HL-60 (cell line): ENCODE results near the gene SART3.

Experiments
- DNase-seq, 2 experiments: peaks; one replicate each; pipeline ENCODE4 v3.0.0-alpha.2; 2010 to 2020; ENCODE audit warnings: low read depth in 1 of 2, low spot score in 1 of 2
- H3K27ac ChIP-seq: fragments of 250-450 bp; sonication (Bioruptor Pico); replicated peaks from 2 replicates; pipeline ENCODE4 v1.5.1; 2020; ENCODE audit warnings: mild to moderate bottlenecking, moderate library complexity
- H3K27me3 ChIP-seq: fragments of 250-450 bp; sonication (Bioruptor Pico); 2 replicates; pipeline ENCODE4 v1.5.1; 2021; ENCODE audit warnings: mild to moderate bottlenecking, moderate library complexity; ENCODE audit not compliant: insufficient read depth, poor library complexity, severe bottlenecking
- H3K4me3 ChIP-seq: replicated peaks from 2 replicates; pipeline ENCODE4 v1.5.1; 2011; ENCODE audit warnings: mild to moderate bottlenecking, control low read depth, low read length; ENCODE audit not compliant: insufficient read depth
- CTCF ChIP-seq: IDR thresholded peaks from one replicate; pipeline ENCODE4 v1.5.1; 2011; ENCODE audit warnings: low read length, control low read depth, inconsistent platforms; ENCODE audit not compliant: insufficient read depth
- GABPA ChIP-seq: IDR thresholded peaks from 2 replicates; pipeline ENCODE4 v1.6.1; 2012; ENCODE audit warnings: low read depth
- POLR2AphosphoS5 ChIP-seq: IDR thresholded peaks from 2 replicates; pipeline ENCODE4 v1.6.1; 2012; ENCODE audit warnings: low read depth
- REST ChIP-seq: IDR thresholded peaks from 2 replicates; pipeline ENCODE4 v1.6.1; 2012; ENCODE audit warnings: low read depth; ENCODE audit not compliant: insufficient replicate concordance
- SPI1 ChIP-seq: IDR thresholded peaks from 2 replicates; pipeline ENCODE4 v1.6.1; 2012; ENCODE audit warnings: low read depth, mild to moderate bottlenecking, borderline replicate concordance

SART3 gene

DNA sequence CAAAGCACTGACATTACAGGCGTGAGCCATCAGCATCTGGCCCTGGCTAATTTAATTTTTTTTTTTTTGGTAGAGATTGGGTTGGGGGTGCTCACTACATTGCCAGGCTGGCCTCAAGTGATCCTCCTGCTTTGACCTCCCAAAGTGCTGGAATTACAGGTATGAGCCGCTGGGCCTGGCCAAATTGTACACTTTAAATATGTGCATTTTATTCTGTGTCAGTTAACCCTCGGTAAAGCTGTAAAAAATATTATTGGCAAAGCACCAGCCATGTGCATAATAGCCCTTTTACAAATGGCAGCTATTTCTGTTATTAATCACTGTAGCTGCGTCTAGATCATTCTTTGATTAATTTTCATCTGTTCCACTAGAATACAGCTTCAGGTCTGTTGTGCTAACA is 24.9 kb upstream of the SART3 start:
- TF ChIP-seq REST = no peak
- no peak for TF ChIP-seq CTCF
- no peak for TF ChIP-seq GABPA
- no peak for TF ChIP-seq POLR2AphosphoS5
- TF ChIP-seq SPI1 = no peak
- no peak overlapping the region for H3K4me3 ChIP-seq
- DNase-seq = no peak
- H3K27me3 ChIP-seq = no peaks in the 10 kb centered on the region
- H3K27ac ChIP-seq = no peak overlapping the region

GRCh38 chr12:108584456-108585065 is 23.6 kb upstream of the SART3 start:
- Histone ChIP-seq H3K27ac (no peak overlapping the region), H3K4me3 (no peak overlapping the region)

GRCh38 chr12:108583991-108584390 is 23.0 kb upstream of the SART3 start:
- H3K27me3 ChIP-seq = no peaks in the 10 kb centered on the region
- DNase-seq = no peak
- no peak for TF ChIP-seq REST
- no peak for TF ChIP-seq GABPA
- no peak overlapping the region for H3K4me3 ChIP-seq
- H3K27ac ChIP-seq = no peak overlapping the region

More at GRCh38 chr12:108584456-108585065, 23.6 kb upstream of the SART3 start:
- no peak for TF ChIP-seq GABPA
- no peaks in the 10 kb centered on the region for H3K27me3 ChIP-seq
- DNase-seq = no peak

GRCh38 chr12:108582978-108583770 is 22.2 kb upstream of the SART3 start:
- H3K27me3 ChIP-seq = no peaks in the 10 kb centered on the region
- DNase-seq = no peak
- H3K27ac ChIP-seq = no peak overlapping the region
- TF ChIP-seq POLR2AphosphoS5 (no peak), REST (no peak)
- no peak overlapping the region for H3K4me3 ChIP-seq
